Amygdala (tissue), 56 donors: ENCODE data around the gene RNF207.
A peak's percentile ranks its signal among the peaks of the same experiment; 100 is the strongest.

ENCODE experiments used
- DNase-seq, 56 donors: peaks; one replicate each; lab custom pipeline; 2025; lab: John Stamatoyannopoulos, UW

The RNF207 gene

GRCh38 chr1:6172549-6172948 is 33.4 kb upstream of the RNF207 start:
- DNase-seq = no peak

DNA sequence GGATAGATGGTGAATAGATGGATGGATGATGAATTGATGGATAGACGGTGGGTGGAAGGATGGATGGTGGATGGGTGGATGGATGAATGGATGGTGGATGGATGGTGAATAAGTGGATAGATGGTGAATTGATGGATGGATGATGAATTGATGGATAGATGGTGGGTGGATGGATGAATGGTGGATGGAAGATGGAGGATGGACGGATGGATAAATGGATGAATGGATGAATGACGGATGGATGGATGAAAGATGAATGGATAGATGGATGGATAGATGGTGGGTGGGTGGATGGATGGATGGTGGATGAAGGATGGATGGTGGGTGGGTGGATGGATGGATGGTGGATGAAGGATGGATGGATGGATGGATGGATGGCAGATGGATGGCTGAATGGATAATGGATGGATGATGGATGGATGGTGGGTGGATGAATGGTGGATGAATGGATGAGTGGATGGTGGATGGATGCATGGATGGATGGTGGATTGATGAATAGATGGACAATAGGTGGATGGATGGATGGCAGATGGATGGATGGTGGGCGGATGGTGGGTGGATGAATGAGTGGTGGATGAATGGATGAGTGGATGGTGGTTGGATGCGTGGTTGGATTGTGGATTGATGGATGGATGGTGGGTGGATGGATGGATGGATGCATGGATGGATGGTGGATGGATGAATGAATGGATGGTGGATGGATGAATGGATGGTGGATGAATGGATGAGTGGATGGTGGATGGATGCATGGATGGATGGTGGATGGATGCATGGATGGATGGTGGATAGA is 31.1 kb upstream of the RNF207 start:
- no peak for DNase-seq

- no peak for DNase-seq
Observed at GRCh38 chr1:6175411-6175828, 30.5 kb upstream of the RNF207 start.

GRCh38 chr1:6176779-6177178 is 29.1 kb upstream of the RNF207 start:
- no peak for DNase-seq

GRCh38 chr1:6177681-6178380 is 28.1 kb upstream of the RNF207 start:
- no peak for DNase-seq

GRCh38 chr1:6178751-6179563 is 27.0 kb upstream of the RNF207 start:
- no peak for DNase-seq

DNA sequence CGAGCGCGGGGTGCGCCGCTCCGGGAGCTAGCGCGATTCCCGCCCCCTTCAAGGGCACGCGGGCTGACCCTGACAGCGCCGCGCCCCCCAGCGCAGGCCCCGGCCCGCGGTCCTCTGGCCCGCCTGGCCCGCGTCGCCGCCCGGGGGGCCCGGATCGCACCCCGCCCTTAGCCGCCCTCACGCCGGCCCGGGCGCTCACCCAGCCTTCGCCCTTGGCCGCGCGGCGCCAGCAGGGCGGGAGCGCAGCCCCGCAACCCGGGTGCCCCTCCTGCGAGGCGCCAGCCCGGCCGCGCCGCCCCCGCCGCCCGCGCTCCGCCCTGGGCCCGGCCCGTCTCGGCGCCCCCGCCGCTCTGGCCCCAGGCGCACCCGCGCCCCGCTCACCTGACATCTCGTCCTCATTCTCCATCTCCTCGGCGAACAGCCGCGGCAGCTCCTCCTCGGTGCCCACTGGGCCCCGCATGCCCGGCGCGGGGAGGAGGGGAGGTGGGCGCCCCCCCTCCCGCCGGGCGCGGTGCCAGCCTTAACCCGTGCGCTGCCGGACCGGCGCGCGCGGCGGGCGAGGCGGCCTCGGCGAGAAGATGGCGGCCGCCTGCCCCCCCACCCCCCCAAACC is 26.2 kb upstream of the RNF207 start:
- no peak for DNase-seq

GRCh38 chr1:6180268-6180706 is 25.6 kb upstream of the RNF207 start, which contains the start of gene CHD5:
CHD5 (minus strand) TSS chr1:6180321; CDS start chr1:6180023, 298 bp downstream.
- DNase-seq = peak in 15 of 56 donors; percentile 14 to 39 (median 24)

DNA sequence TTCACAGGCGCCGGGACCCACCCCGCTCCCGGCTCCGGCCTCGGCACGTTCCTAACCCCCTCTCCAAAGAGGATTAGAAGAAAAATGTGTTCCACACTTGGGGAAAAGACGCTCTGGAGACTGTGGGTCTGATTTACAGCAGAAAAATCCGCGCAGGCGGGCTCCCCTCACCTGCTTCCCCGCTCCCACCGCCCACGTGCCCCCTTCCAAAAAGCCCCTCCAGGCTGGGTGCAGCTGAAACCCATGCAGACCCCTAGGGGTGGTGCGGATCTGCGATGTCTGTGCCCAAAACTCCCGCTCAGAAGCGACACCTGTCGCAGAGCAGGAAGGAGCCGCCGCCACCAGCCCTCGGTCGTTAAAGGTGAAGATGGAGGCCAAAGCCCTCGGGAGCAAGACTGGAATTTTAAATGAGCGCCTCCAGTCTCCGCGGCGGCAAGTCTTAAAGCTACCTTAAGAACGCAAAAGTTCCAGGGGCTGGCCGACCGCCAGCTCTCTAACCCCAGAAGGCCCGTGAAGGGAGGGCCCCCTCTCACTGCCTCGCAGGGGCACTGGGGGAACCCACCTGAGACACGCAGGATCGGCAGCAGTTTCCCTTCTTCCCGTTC is 25.1 kb upstream of the RNF207 start:
- DNase-seq = no peak

- no peak for DNase-seq
Observed at GRCh38 chr1:6181347-6181770, 24.6 kb upstream of the RNF207 start.

DNA sequence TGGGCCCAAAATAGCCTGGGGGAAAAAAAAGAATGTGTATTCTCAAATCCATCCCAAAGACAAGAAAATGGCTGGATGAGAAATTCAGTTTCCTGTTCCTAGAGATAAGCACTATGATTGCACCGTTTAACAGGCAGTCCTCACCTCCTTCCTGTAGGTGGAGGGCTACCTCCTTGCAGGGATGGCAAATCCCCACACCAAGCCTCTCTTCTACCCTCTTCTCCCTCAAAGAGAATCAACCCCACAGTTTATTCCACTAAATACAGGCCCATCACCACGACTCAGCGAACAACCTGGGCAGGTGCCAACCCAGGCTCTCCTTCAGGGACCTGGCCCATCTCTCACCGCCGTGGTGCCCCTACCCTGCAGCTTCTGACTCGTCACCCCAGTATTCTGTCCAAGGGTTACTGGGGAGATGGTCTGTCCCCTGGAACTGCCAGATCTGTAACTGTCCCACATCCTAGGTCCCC is 22.4 kb upstream of the RNF207 start:
- no peak for DNase-seq

DNA sequence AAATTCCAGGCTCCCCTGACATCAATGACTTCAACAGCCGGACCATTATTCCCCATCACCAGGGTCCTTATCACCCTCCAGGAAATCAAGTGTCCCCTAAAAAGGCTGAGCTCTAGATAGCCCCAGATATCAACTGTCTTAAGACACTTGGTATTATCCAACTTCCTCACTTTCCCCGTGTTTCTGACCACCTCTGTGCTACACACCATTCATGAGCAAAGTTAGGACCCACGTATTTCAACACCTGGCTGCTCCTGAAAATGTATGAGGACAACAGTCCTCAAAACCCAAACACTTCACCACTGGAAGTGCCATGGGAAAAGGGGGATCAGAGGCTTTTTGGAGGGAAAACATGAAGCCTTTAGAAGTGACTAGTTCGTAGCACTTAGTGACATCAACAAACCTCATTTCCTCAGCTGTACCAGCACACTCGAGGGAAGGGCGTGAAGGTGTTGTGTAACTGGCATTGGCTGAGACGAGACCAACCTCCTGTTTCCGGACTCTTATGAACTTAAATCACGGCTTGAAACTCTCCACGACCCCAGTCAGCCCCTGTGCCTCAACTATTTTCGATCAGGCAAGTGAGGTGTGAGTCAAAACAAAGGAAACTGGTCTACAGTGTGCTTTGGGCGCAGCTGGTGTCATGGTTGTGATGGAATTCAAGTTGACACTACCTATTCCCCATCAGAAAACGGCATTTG is 21.7 kb upstream of the RNF207 start:
- no peak for DNase-seq

GRCh38 chr1:6185151-6185550 is 20.8 kb upstream of the RNF207 start:
- no peak for DNase-seq

DNA sequence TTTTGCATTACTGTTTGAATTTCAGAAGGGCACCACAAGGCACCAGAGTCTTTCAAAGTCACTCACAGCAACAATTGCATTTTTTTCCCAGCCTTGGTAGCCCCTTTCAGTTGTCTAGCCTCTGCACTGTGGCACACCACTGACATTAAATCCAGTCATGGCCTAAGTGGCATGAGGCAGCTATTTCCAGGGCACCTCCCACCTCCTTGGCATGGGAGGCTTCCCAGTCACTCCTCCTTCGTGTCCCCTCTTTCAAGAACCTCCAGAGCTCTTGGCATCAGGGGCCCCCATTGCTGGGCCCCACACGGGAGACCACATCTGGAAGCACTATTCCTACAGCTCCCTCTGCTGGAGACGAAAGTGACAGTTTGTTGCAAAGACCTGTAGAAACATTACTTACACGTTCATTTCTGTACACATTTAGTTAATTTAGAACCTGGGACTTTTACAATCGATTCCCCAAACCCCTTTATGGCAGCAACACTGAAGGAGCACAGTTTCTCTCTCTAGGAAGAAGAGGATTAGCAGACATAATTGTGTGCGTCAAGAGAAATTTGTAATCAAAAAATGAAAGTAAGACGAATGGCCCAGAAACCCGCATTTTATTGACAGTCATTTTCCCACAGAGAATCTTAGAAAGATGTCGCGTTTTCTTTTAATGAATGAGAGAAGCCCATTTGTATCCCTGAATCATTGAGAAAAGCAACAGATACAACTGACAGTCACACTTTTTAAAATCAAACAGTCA is 20.1 kb upstream of the RNF207 start:
- DNase-seq = peak in 1 of 56 donors; percentile 12

DNA sequence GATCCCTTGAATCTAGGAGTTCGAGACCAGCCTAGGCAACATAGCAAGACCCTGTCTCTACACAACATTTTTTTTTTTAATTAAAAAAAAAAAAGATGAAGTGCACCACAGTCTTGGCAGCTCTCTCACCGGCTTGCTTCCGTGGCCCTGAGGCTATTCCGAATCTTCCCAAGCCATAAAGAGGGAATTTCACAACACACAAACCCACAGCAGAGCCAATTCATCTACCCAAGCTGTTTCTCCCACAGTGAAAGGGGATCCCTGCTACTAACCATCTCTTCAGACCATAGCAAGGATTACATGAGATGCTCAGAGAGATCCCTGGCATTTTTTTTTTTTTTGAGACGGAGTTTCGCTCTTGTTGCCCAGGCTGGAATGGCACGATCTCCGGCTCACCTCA is 17.5 kb upstream of the RNF207 start:
- DNase-seq = no peak

- no peak for DNase-seq
Observed at GRCh38 chr1:6191968-6192367, 14.0 kb upstream of the RNF207 start.

GRCh38 chr1:6197746-6198427 is 8.0 kb upstream of the RNF207 start:
- DNase-seq = no peak
